Activated B cell treated with CpG ODN at 0.5 μM for 24 hours (primary cell): ENCODE results near the gene C1orf167. TPM values are rescaled to one million over a fixed set of nuclear protein-coding genes. Genes with fewer than 3 reads are reported as not detected.

Experiments used
- total RNA-seq: library from RNA; stranded (reverse); gene quantifications from 2 replicates; pipeline ENCODE4 v1.2.3, GENCODE V29; 2022

The C1orf167 gene
- total RNA-seq, 1 donor from 2014 or later = not detected

Other genes starting within 250 kb of the C1orf167 start
- 4.2 and 4.6 TPM in 2 replicates for gene FBXO2, start 107.8 kb upstream of the C1orf167 start, total RNA-seq
- 27.2 and 29.9 TPM in 2 replicates for gene FBXO44, start 107.3 kb upstream of the C1orf167 start, total RNA-seq
- 10.0 and 10.5 TPM in 2 replicates for gene FBXO6, start 98.0 kb upstream of the C1orf167 start, total RNA-seq
- 34.4 and 34.9 TPM in 2 replicates for gene MAD2L2, start 81.0 kb upstream of the C1orf167 start, total RNA-seq
- gene DRAXIN, start 70.5 kb upstream of the C1orf167 start, total RNA-seq = 0.17 and 0.18 TPM in 2 replicates
- 10.9 and 13.9 TPM in 2 replicates for gene AGTRAP, start 26.1 kb upstream of the C1orf167 start, total RNA-seq
- 54.1 and 56.9 TPM in 2 replicates for gene MTHFR, start 43.8 kb downstream of the C1orf167 start, total RNA-seq
- gene CLCN6, start 44.0 kb downstream of the C1orf167 start, total RNA-seq = 66.0 and 79.6 TPM in 2 replicates
- not detected in 2 replicates for gene NPPA, start 85.6 kb downstream of the C1orf167 start, total RNA-seq
- not detected in 2 replicates for gene NPPB, start 96.8 kb downstream of the C1orf167 start, total RNA-seq
- gene KIAA2013, start 164.2 kb downstream of the C1orf167 start, total RNA-seq = 34.8 and 37.4 TPM in 2 replicates
- gene PLOD1, start 172.5 kb downstream of the C1orf167 start, total RNA-seq = 15.7 and 18.6 TPM in 2 replicates
- gene MFN2, start 218.3 kb downstream of the C1orf167 start, total RNA-seq = 46.5 and 54.1 TPM in 2 replicates